Superior temporal gyrus (tissue), 1 donor: Measurements from ENCODE around the gene SPTLC1.

Experiments
- DNase-seq: peaks from one replicate; pipeline ENCODE4 v3.0.0-alpha.2; 2016; ENCODE audit errors: extremely low spot score

Gene SPTLC1

GRCh38 chr9:92094655-92095054, 20.6 kb downstream of the SPTLC1 start:
- no peak for DNase-seq

GRCh38 chr9:92077888-92078287, 37.3 kb downstream of the SPTLC1 start:
- DNase-seq, result no peak

- DNase-seq, result no peak
Observed at GRCh38 chr9:92071634-92072033, 43.6 kb downstream of the SPTLC1 start.

GRCh38 chr9:92066168-92066567, 49.0 kb downstream of the SPTLC1 start:
- DNase-seq, result no peak

GRCh38 chr9:92064711-92065110, 50.5 kb downstream of the SPTLC1 start:
- DNase-seq, result no peak

- DNase-seq, result no peak
Observed at GRCh38 chr9:92061184-92061583, 54.0 kb downstream of the SPTLC1 start.

GRCh38 chr9:92059661-92060060, 55.6 kb downstream of the SPTLC1 start:
- DNase-seq, result no peak

GRCh38 chr9:92058723-92059444, 56.3 kb downstream of the SPTLC1 start:
- no peak for DNase-seq

- no peak for DNase-seq
Observed at GRCh38 chr9:92058026-92058425, 57.2 kb downstream of the SPTLC1 start.

GRCh38 chr9:92057226-92057625, 58.0 kb downstream of the SPTLC1 start:
- no peak for DNase-seq

- no peak for DNase-seq
Observed at GRCh38 chr9:92055624-92056023, 59.6 kb downstream of the SPTLC1 start.

GRCh38 chr9:92048924-92049625, 66.1 kb downstream of the SPTLC1 start:
- no peak for DNase-seq

GRCh38 chr9:92047500-92047899, 67.7 kb downstream of the SPTLC1 start:
- DNase-seq, result no peak

GRCh38 chr9:92046676-92047075, 68.5 kb downstream of the SPTLC1 start:
- DNase-seq, result no peak

GRCh38 chr9:92044936-92045335, 70.3 kb downstream of the SPTLC1 start:
- DNase-seq, result no peak

GRCh38 chr9:92043002-92043401, 72.2 kb downstream of the SPTLC1 start:
- no peak for DNase-seq

- DNase-seq, result no peak
Observed at GRCh38 chr9:92042260-92042659, 73.0 kb downstream of the SPTLC1 start.

- no peak for DNase-seq
Observed at GRCh38 chr9:92036756-92037155, 78.5 kb downstream of the SPTLC1 start.

GRCh38 chr9:92036411-92036746, 78.8 kb downstream of the SPTLC1 start:
- no peak for DNase-seq

GRCh38 chr9:92035687-92036410, 79.4 kb downstream of the SPTLC1 start:
- DNase-seq, result no peak

- DNase-seq, result no peak
Observed at GRCh38 chr9:92035146-92035545, 80.1 kb downstream of the SPTLC1 start.

GRCh38 chr9:92033991-92034390, 81.2 kb downstream of the SPTLC1 start:
- DNase-seq, result no peak

- no peak for DNase-seq
Observed at GRCh38 chr9:92033307-92033706, 81.9 kb downstream of the SPTLC1 start.
